ENCODE results near the gene ITGBL1. TPM values are rescaled to one million over a fixed set of nuclear protein-coding genes. Genes with fewer than 3 reads are reported as not detected.

Gene ITGBL1
- total and polyA plus RNA-seq, 2 of the 13 experiments (the other 11 are each of a cell fraction or from before 2014, with no cell fraction given), result 0.02 TPM; not detected in 1

GRCh38 chr13:101618440-101619187 lies 166.1 kb downstream of the ITGBL1 start (continued):
- TF ChIP-seq ZXDC (CRISPR knock-in tag; IDR thresholded peaks at IDR 0.05) (no peak), SMYD3 (CRISPR knock-in tag; IDR thresholded peaks at IDR 0.05) (no peak), NFKBIZ (CRISPR knock-in tag; IDR thresholded peaks at IDR 0.05) (no peak), ATRX (CRISPR knock-in tag; IDR thresholded peaks at IDR 0.05; ENCODE audit: borderline replicate concordance) (no peak), ZNF280D (CRISPR knock-in tag; IDR thresholded peaks at IDR 0.05) (no peak), SIX4 (CRISPR knock-in tag; IDR thresholded peaks at IDR 0.05) (no peak), ZNF484 (CRISPR knock-in tag; IDR thresholded peaks at IDR 0.05; ENCODE audit: borderline replicate concordance, low read depth) (no peak), PAWR (CRISPR knock-in tag; IDR thresholded peaks at IDR 0.05; ENCODE audit: borderline replicate concordance) (no peak), ELF3 (CRISPR knock-in tag; IDR thresholded peaks at IDR 0.05) (no peak)

All from HepG2 (cell line).